Testis (tissue), 3 donors: ENCODE results near the gene CACNA2D4. TPM values are rescaled to one million over a fixed set of nuclear protein-coding genes. Genes with fewer than 3 reads are reported as not detected.

Experiments used
- DNase-seq: peaks from one replicate; pipeline ENCODE4 v3.0.0-alpha.2; 2019
- H3K27ac ChIP-seq, 2 donors: fragments of 200-600 bp; sonication (generic); one replicate each; pipeline ENCODE4 v1.5.1; 2019
- H3K27me3 ChIP-seq: fragments of 200-600 bp; sonication (generic); one replicate; pipeline ENCODE4 v1.5.1; 2019
- H3K36me3 ChIP-seq: fragments of 200-600 bp; sonication (generic); one replicate; pipeline ENCODE4 v1.5.1; 2017; ENCODE audit warnings: low read depth; ENCODE audit errors: missing control alignments
- H3K4me1 ChIP-seq: fragments of 200-600 bp; sonication (generic); one replicate; pipeline ENCODE4 v1.5.1; 2019
- H3K4me3 ChIP-seq, 2 donors: fragments of 200-600 bp; sonication (generic); one replicate each; pipeline ENCODE4 v1.5.1; 2017 to 2019
- H3K9me3 ChIP-seq: fragments of 200-600 bp; sonication (generic); one replicate; pipeline ENCODE4 v1.5.1; 2017
- CTCF ChIP-seq, 3 experiments: fragments of 450-650 bp in 2 of 3; fragments of 200-600 bp in 1 of 3; sonication (generic) in 1 of 3; IDR thresholded peaks; one replicate each; pipeline ENCODE4 v1.5.1; 2016 to 2019; ENCODE audit warnings: antibody characterized with exemption in 3 of 3, mild to moderate bottlenecking in 2 of 3, moderate library complexity in 1 of 3
- POLR2A ChIP-seq: fragments of 450-650 bp; IDR thresholded peaks from one replicate; pipeline ENCODE4 v1.6.1; 2017; ENCODE audit warnings: antibody characterized with exemption, mild to moderate bottlenecking, moderate library complexity
- WGBS, 2 donors: methylation state at CpG; one replicate each; pipeline ENCODE4 v1.1.5; 2018; 5-methylcytosine and 5-hydroxymethylcytosine counted together
- intact Hi-C: fragments of 100-400 bp; cut with DNase I; formaldehyde crosslinking; loops from one replicate; pipeline ENCODE4 v1.15.1; 2023; ENCODE audit warnings: low total_unique reads
- polyA plus RNA-seq: library from polyadenylated mRNA; stranded (reverse); fragments of 350-450 nt; fragmentation: Illumina TruSeq; extraction: RNeasy Lipid Tissue Mini Kit (QIAGEN cat#74804); gene quantifications from one replicate; pipeline ENCODE4 v1.2.3, GENCODE V29; 2014; ENCODE audit warnings: low read depth, low replicate concordance; ENCODE audit not compliant: insufficient read depth
- total RNA-seq, 2 donors: library from RNA; depleted of rRNA; stranded (reverse); fragments of >200 nt; gene quantifications; one replicate each; pipeline ENCODE4 v1.2.3, GENCODE V29; 2016

The CACNA2D4 gene
- total and polyA plus RNA-seq, 3 donors from 2014 or later = 10.8 to 18.3 (median 15.8) TPM

- no peak for DNase-seq
These were observed 13.2 kb upstream of the CACNA2D4 start for GRCh38 chr12:1931642-1932041.

GRCh38 chr12:1930803-1931597 is 12.5 kb upstream of the CACNA2D4 start:
- no peak overlapping the region for H3K4me3 ChIP-seq
- DNase-seq = no peak
- TF ChIP-seq CTCF (IDR thresholded peaks at IDR 0.05) (no peak), POLR2A (no peak)
- intact Hi-C loops = loop anchor here (10.0 kb wide), 1 partner anchor 296 kb away; no protein-coding TSS in a partner anchor
- no peaks in the 10 kb centered on the region for H3K27me3 ChIP-seq
- H3K36me3 ChIP-seq = no peaks in the 10 kb centered on the region
- no peak overlapping the region for H3K27ac ChIP-seq
- no peaks in the 10 kb centered on the region for H3K9me3 ChIP-seq
- H3K4me1 ChIP-seq = peaks cover 6% of the 10 kb centered on the region
- WGBS, 2 donors = 93 to 94% methylated on average over 25 to 27 of the region's 27 CpGs

More at GRCh38 chr12:1931642-1932041, 13.2 kb upstream of the CACNA2D4 start:
- TF ChIP-seq POLR2A (no peak), CTCF (IDR thresholded peaks at IDR 0.05) (no peak)
- no peak overlapping the region for H3K4me3 ChIP-seq
- intact Hi-C loops = loop anchor here (10.0 kb wide), 1 partner anchor 297 kb away; no protein-coding TSS in a partner anchor
- no peak overlapping the region for H3K27ac ChIP-seq
- WGBS, 2 donors = 93 to 96% methylated on average over 9 of the region's 9 CpGs
- H3K27me3 ChIP-seq = no peaks in the 10 kb centered on the region
- peaks cover 8% of the 10 kb centered on the region for H3K4me1 ChIP-seq
- no peaks in the 10 kb centered on the region for H3K9me3 ChIP-seq
- no peaks in the 10 kb centered on the region for H3K36me3 ChIP-seq

GRCh38 chr12:1929985-1930802 is 11.7 kb upstream of the CACNA2D4 start:
- H3K27me3 ChIP-seq = no peaks in the 10 kb centered on the region
- intact Hi-C loops = loop anchor here (10.0 kb wide), 1 partner anchor 295 kb away; no protein-coding TSS in a partner anchor
- DNase-seq = peak; percentile 5
- no peaks in the 10 kb centered on the region for H3K36me3 ChIP-seq
- H3K4me3 ChIP-seq = no peak overlapping the region
- H3K4me1 ChIP-seq = peaks cover 6% of the 10 kb centered on the region
- no peaks in the 10 kb centered on the region for H3K9me3 ChIP-seq
- WGBS, 2 donors = 89 to 90% methylated on average over 9 to 11 of the region's 11 CpGs
- no peak overlapping the region for H3K27ac ChIP-seq
- no peak for TF ChIP-seq CTCF (IDR thresholded peaks at IDR 0.05)
- no peak for TF ChIP-seq POLR2A

- DNase-seq = no peak
- 89 to 93% methylated on average over 11 of the region's 11 CpGs for WGBS, 2 donors
- intact Hi-C loops = no loop called here
These were observed 11.0 kb upstream of the CACNA2D4 start for GRCh38 chr12:1929241-1929984.

More at GRCh38 chr12:1929241-1929984, 11.0 kb upstream of the CACNA2D4 start:
- Histone ChIP-seq H3K27ac (no peak overlapping the region), H3K4me3 (no peak overlapping the region), H3K27me3 (no peaks in the 10 kb centered on the region), H3K9me3 (no peaks in the 10 kb centered on the region), H3K36me3 (no peaks in the 10 kb centered on the region), H3K4me1 (peaks cover 6% of the 10 kb centered on the region)
- TF ChIP-seq CTCF (IDR thresholded peaks at IDR 0.05) (no peak), POLR2A (no peak)
